ENCODE measurements around the gene NKX2-4.

NKX2-4 gene

DNA sequence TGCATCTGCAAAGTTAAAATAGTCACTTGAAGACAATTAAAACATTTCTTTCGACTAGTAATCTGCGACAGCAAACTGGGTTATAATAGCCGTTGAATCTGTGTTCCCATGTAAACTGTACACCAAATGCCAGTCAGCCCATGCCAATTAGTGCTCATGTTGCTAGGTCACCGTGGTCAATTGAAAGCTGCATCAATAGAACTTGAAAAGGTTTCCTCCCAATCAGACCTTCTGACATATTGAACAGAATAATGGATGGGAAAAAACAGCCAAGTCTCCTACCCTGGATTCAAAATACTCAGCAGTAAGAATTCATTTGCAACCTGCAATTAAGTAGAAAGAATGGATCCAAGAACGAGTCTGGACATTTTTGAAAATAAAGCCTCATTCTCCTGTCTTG lies 11.2 kb downstream of the NKX2-4 start:
- no peak for TF ChIP-seq ZFX (IDR thresholded peaks at IDR 0.05; ENCODE audit: borderline replicate concordance)
- TF ChIP-seq, protein P1, sequence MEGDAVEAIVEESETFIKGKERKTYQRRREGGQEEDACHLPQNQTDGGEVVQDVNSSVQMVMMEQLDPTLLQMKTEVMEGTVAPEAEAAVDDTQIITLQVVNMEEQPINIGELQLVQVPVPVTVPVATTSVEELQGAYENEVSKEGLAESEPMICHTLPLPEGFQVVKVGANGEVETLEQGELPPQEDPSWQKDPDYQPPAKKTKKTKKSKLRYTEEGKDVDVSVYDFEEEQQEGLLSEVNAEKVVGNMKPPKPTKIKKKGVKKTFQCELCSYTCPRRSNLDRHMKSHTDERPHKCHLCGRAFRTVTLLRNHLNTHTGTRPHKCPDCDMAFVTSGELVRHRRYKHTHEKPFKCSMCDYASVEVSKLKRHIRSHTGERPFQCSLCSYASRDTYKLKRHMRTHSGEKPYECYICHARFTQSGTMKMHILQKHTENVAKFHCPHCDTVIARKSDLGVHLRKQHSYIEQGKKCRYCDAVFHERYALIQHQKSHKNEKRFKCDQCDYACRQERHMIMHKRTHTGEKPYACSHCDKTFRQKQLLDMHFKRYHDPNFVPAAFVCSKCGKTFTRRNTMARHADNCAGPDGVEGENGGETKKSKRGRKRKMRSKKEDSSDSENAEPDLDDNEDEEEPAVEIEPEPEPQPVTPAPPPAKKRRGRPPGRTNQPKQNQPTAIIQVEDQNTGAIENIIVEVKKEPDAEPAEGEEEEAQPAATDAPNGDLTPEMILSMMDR (IDR thresholded peaks at IDR 0.05): no peak
- H3K27ac ChIP-seq: no peak overlapping the region

DNA sequence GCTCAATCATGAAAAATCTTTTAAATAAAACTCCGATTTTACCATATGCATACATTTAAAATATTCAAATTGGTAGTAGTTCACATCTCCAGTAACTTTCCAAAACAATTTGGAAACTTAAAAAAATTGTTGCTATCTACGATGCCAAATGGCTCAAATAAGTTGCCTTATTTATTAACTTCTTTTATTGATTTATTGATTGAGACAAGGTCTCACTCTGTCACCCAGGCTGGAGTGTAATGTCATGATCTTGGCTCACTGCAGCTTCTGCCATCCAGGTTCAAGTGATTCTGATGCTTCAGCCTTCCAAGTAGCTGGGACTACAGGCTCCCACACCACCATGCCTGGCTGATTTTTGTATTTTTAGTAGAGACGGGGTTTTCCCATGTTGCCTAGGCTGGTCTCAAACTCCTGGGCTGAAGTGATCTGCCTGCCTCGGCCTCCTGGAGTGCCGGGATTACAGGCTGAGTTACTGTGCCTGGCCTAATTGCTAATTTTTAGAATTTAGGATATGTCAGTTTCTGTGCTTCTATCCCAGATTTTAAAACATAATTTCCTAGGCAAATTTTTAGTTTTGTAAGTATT lies 12.9 kb downstream of the NKX2-4 start:
- TF ChIP-seq, protein P1 (IDR thresholded peaks at IDR 0.05): no peak
- TF ChIP-seq ZFX (IDR thresholded peaks at IDR 0.05; ENCODE audit: borderline replicate concordance): no peak

DNA sequence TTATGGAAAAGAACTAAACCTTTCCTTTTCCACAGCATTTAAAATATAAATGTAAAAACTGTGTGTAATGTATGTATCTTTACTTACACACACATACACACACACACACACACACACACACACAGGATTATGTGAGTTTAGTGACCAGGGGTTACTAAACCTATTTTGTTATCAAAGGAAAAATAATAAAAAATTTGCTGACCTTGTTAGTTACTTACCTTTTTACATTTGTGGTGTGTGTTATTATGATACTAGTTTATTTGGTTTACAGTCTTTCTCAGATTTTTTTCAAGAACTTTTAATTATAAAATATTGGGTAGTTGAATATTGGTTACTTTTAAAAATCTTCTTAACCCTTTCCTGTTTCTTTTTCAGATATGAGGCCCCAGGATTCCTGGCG lies 15.7 kb downstream of the NKX2-4 start:
- H3K27ac ChIP-seq: no peak overlapping the region
- TF ChIP-seq, protein P1 (IDR thresholded peaks at IDR 0.05): no peak
- no peak for TF ChIP-seq ZFX (IDR thresholded peaks at IDR 0.05; ENCODE audit: borderline replicate concordance)

More for the DNA sequence above, 12.9 kb downstream of the NKX2-4 start:
- no peak overlapping the region for H3K27ac ChIP-seq

DNA sequence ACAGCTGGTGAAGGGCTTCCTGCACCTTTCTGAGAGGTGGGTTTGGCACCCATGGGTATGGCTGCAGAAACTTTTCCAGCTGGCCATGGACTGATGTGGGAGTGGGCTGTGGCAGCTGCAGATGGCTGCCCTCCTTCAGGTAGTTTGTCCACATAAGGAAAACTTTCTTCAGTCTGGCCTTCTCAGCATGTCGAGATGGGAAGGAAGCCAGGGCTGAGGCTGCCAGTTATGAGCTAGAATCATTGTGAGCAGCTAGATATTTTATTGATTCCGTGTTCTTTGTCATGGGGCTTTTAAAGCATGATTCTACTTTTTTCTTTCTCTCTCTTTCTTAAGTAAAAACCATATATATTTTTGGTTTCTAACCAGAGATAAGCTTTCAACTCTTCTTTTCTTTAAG lies 16.6 kb downstream of the NKX2-4 start:
- TF ChIP-seq, protein P1 (IDR thresholded peaks at IDR 0.05): no peak
- no peak for TF ChIP-seq ZFX (IDR thresholded peaks at IDR 0.05; ENCODE audit: borderline replicate concordance)
- H3K27ac ChIP-seq: no peak overlapping the region

DNA sequence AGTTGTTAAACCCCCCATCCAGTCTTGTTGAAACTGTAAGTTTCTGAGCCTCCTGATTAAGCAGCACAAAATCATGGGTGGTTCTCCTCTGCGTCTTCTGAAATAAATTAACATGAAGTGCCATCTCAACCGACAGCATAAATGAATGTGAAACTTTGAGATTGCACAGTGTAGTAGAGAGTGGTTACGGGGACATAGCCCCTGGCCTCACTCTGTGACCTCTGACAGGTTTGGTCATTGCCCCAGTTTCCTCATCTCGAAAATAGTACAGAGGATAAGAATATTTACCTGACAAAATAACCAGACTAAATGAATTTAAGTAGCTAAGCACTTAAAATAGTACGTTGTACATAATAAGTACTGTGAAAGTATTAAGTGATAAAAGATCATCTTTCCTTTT lies 19.1 kb downstream of the NKX2-4 start:
- TF ChIP-seq ZFX (IDR thresholded peaks at IDR 0.05; ENCODE audit: borderline replicate concordance): no peak
- TF ChIP-seq, protein P1 (IDR thresholded peaks at IDR 0.05): no peak
- H3K27ac ChIP-seq: no peak overlapping the region

DNA sequence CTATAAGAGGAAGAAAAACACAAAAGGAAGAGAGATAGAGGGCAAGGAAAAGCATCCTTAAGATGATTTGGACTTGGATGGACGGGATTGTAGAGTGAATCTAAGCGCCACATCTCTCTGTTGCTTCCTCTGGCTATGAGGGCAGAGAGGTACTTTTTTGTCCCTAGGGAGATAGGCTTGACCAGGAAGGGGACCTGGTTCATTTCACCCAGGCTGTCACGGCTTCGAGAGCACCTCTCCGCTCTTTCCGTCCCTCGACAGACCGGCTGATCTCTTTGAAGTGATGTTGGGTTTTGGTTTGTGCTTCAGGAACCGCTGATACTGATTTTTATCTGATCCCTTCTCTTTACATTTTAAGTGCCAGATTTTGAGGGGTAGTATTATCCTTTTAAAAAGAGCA lies 19.6 kb downstream of the NKX2-4 start:
- H3K27ac ChIP-seq: no peak overlapping the region
- TF ChIP-seq ZFX (IDR thresholded peaks at IDR 0.05; ENCODE audit: borderline replicate concordance): no peak
- TF ChIP-seq, protein P1 (IDR thresholded peaks at IDR 0.05): no peak

DNA sequence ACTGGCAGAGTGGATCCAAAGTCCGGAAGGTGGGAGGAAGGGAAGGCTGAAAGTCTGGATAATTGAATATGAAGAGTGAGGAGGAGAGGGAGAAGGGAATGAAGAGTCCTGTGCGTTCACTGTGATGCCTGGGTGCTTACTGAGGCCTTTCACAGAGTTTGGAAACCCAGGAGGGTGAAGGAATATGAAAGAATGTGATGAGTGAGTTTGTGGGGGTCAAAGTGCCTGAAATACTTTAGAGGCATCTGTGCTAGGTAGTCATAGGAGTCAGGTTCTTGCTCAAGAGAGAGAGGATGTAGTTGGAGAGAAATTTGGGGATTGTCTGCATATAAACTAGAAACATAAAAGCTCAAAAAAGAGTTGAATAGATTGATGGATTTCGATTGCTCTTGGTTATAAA lies 20.7 kb downstream of the NKX2-4 start:
- TF ChIP-seq ZFX (IDR thresholded peaks at IDR 0.05; ENCODE audit: borderline replicate concordance): no peak
- TF ChIP-seq, protein P1 (IDR thresholded peaks at IDR 0.05): no peak
- no peak overlapping the region for H3K27ac ChIP-seq

Measured in 22Rv1 (cell line).